BJ (cell line): ENCODE results near the gene ZMAT5. TPM values are rescaled to one million over a fixed set of nuclear protein-coding genes. Genes with fewer than 3 reads are reported as not detected.

Experiments
- CTCF ChIA-PET: fragments of 350-600 bp; formaldehyde crosslinking; extraction: SDS; loops from one replicate; lab custom pipeline; 2021; ENCODE audit warnings: antibody characterized with exemption, inconsistent platforms; lab: Yijun Ruan, JAX
- POLR2A ChIA-PET: fragments of 300-600 bp; sonication (Branson Sonifier 250); formaldehyde crosslinking; extraction: SDS; loops from one replicate; lab custom pipeline; 2021; ENCODE audit warnings: antibody characterized with exemption; lab: Charles Lee
- DNase-seq: peaks from one replicate; pipeline ENCODE4 v3.0.0-alpha.2; 2011; ENCODE audit warnings: low read depth
- H3K27me3 ChIP-seq: 2 replicates; pipeline ENCODE4 v1.6.0; 2011; ENCODE audit warnings: low read length; ENCODE audit not compliant: control insufficient read depth, insufficient read depth
- H3K36me3 ChIP-seq: 2 replicates; pipeline ENCODE4 v1.5.1; 2011; ENCODE audit warnings: low read length; ENCODE audit not compliant: control insufficient read depth, insufficient read depth
- H3K4me3 ChIP-seq: 2 replicates; pipeline ENCODE4 v1.5.1; 2011; ENCODE audit warnings: low read depth, mild to moderate bottlenecking, control low read depth, low read length
- polyA minus RNA-seq: library from RNA; depleted of rRNA, polyadenylated mRNA; stranded (reverse); fragments of >200 nt; gene quantifications from 2 replicates; pipeline ENCODE4 v1.2.3, GENCODE V29; 2011; rRNA and poly(A)+ RNA removed
- polyA plus RNA-seq: library from polyadenylated mRNA; depleted of rRNA; stranded (reverse); fragments of >200 nt; gene quantifications from 2 replicates; pipeline ENCODE4 v1.2.3, GENCODE V29; 2011; rRNA removed
- TF ChIP-seq, protein P1 (sequence below): IDR thresholded peaks from 2 replicates; pipeline ENCODE4 v1.5.1; 2011; ENCODE audit warnings: low read depth, mild to moderate bottlenecking, control low read depth, inconsistent platforms, low read length, moderate library complexity; ENCODE audit not compliant: insufficient read depth

The ZMAT5 gene, protein sequence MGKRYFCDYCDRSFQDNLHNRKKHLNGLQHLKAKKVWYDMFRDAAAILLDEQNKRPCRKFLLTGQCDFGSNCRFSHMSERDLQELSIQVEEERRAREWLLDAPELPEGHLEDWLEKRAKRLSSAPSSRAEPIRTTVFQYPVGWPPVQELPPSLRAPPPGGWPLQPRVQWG
- polyA plus RNA-seq (22.3 and 29.0 TPM in 2 replicates), polyA minus RNA-seq (5.3 and 12.0 TPM in 2 replicates)

DNA sequence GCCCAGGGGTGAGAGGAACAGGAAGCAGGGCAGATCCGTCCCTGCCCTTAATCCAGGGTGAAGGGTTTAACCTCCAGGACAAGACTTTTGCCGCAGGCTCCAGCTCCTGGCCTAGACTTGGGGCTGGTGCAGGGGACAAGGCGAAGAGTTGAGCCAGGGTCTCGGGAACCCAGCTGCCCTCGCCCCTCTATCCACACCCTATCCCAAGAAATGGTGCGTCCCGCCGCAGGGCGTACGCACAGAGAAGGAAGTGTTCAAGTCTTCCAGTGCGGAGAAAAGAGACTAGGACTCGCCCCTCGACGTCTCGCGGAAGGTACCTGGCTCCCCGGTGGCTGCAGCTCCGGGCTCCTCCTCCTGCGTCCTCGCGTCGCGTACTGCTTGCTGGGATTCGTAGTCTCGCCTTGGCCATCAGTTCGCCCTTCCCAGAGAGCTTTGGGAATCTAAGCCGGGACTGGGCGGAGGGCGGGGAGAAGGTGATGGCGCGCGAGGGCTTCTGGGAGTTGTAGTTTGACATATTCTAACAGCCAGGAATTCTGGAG lies at the start of gene ZMAT5:
ZMAT5 (minus strand) TSS at position 376 of the 539 bp plus-strand sequence. CDS start 18,463 bp downstream, outside the sequence.
- CTCF ChIA-PET, result interaction anchor here (0.6 to 1.9 kb wide), 5 partner anchors 26 to 322 kb away, joined by 3 to 7 read pairs (median 3); no protein-coding TSS in a partner anchor
- peak; percentile 73 for DNase-seq
- H3K27me3 ChIP-seq, result no peaks in the 10 kb centered on the region
- H3K36me3 ChIP-seq, result peaks cover 4% of the 10 kb centered on the region
- POLR2A ChIA-PET, result interaction anchor here (0.6 kb wide), 1 partner anchor 331 kb away, joined by 3 read pairs; no protein-coding TSS in a partner anchor
- TF ChIP-seq, protein P1, sequence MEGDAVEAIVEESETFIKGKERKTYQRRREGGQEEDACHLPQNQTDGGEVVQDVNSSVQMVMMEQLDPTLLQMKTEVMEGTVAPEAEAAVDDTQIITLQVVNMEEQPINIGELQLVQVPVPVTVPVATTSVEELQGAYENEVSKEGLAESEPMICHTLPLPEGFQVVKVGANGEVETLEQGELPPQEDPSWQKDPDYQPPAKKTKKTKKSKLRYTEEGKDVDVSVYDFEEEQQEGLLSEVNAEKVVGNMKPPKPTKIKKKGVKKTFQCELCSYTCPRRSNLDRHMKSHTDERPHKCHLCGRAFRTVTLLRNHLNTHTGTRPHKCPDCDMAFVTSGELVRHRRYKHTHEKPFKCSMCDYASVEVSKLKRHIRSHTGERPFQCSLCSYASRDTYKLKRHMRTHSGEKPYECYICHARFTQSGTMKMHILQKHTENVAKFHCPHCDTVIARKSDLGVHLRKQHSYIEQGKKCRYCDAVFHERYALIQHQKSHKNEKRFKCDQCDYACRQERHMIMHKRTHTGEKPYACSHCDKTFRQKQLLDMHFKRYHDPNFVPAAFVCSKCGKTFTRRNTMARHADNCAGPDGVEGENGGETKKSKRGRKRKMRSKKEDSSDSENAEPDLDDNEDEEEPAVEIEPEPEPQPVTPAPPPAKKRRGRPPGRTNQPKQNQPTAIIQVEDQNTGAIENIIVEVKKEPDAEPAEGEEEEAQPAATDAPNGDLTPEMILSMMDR, result no peak
- peak within 1 kb of the TSS; percentile 85 for H3K4me3 ChIP-seq

DNA sequence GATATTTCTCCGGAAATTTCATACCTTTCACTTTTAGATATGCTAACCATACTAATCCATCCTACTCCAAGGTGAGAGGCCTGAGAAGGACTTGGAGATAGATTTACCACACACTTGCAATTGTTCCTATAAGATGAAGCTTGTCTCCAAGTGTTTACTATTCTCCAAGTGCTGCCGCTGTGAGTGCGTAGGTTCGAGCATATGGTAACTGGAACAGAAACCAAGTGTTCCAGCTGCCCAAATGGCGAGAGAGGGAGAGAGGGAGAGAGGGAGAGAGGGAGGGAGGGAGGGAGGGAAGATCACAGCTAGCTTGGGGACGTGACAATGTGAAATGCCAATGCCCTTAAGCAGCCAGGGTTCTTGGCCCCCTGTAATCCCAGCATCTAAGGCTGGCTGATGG lies 49.7 kb upstream of the ZMAT5 start:
- no peaks in the 10 kb centered on the region for H3K27me3 ChIP-seq
- H3K4me3 ChIP-seq, result no peak overlapping the region
- peaks cover 20% of the 10 kb centered on the region for H3K36me3 ChIP-seq
- DNase-seq, result no peak
- ChIA-PET POLR2A (no interaction called here), CTCF (interaction anchor here (0.6 to 0.9 kb wide), 3 partner anchors 16 to 254 kb away, joined by 3 read pairs; no protein-coding TSS in a partner anchor)
- TF ChIP-seq, protein P1, result no peak

DNA sequence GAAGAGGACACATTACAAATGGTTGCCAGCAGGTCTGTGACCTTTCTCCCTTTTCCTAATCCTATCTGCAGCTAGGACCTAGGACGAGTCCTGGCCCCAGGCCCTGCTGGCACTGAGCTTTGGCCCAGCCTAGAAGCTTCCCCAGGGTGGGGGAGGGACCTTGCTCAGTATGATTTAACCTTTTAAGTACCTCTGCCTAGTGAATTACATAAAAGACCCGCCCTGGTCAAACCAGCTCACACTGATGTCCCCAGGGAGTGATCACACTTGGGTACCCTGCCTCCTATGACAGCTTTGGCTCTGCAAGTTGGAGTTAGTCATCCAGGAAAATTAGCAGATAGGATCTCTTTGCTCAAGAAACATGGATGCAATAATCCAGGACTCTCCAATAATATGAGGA lies 49.3 kb upstream of the ZMAT5 start:
- Histone ChIP-seq H3K36me3 (peaks cover 22% of the 10 kb centered on the region), H3K27me3 (no peaks in the 10 kb centered on the region), H3K4me3 (no peak overlapping the region)
- ChIA-PET CTCF (no interaction called here), POLR2A (interaction anchor here (0.6 kb wide), 1 partner anchor 205 kb away, joined by 8 read pairs; no protein-coding TSS in a partner anchor)
- TF ChIP-seq, protein P1, result no peak
- DNase-seq, result no peak

DNA sequence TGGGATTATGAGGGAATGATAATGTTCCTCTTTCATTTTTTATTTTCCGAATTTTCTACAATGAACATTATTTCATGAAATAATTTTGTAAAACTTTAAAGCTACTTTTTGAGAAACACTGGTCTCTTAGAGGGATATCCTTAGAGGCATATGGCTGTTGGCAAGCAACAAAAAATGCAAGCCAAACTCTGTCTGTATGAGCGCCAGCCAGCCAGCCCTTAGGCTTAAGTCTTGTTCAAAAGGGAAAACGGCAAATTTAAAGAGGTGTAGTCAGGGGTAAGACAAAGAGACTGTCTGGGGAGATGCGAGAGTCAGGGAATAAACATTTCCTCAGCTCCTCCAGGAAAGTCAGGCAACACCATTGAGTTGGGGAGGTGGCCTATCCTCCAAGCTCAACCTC lies 48.8 kb upstream of the ZMAT5 start:
- no peak for DNase-seq
- ChIA-PET POLR2A (interaction anchor here (0.6 kb wide), 1 partner anchor 205 kb away, joined by 8 read pairs; no protein-coding TSS in a partner anchor), CTCF (no interaction called here)
- TF ChIP-seq, protein P1, result no peak
- no peak overlapping the region for H3K4me3 ChIP-seq
- peaks cover 22% of the 10 kb centered on the region for H3K36me3 ChIP-seq
- H3K27me3 ChIP-seq, result no peaks in the 10 kb centered on the region

DNA sequence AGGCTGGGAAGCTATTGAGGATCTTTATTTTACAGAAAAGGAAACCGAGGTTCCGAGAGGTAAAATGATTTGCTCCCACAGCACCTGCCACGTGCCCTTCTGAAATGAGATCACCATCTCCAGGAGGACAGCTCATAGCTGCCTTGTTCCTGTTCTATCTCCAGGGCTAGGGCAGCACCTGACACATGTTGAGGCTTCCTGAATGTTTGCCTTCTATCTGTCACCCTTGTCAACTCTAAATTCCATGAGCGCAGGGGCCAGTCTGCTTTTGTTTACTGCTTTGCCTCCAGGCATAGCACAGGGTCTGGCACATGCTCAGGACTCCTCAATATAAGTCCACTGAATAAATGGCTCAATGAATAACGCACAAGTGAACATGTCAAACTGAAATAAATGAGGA lies 47.2 kb upstream of the ZMAT5 start:
- POLR2A ChIA-PET, result no interaction called here

More for the DNA sequence above, 47.2 kb upstream of the ZMAT5 start:
- TF ChIP-seq, protein P1, result no peak
- Histone ChIP-seq H3K27me3 (no peaks in the 10 kb centered on the region), H3K36me3 (peaks cover 24% of the 10 kb centered on the region), H3K4me3 (no peak overlapping the region)
- CTCF ChIA-PET, result interaction anchor here (1.0 kb wide), 1 partner anchor 191 kb away, joined by 3 read pairs; no protein-coding TSS in a partner anchor
- no peak for DNase-seq
